CD4-positive, alpha-beta T cell treated with Interleukin-4 for 1 hour (primary cell): ENCODE data around the gene DZIP1.

Experiments used
- DNase-seq, 2 donors: peaks; one replicate each; pipeline ENCODE4 v3.0.0-alpha.2; 2020 to 2022

Gene DZIP1

GRCh38 chr13:95540888-95541287 is 103.6 kb downstream of the DZIP1 start:
- DNase-seq = no peak

- peak in 1 of 2 donors; percentile 10 for DNase-seq
Observed at GRCh38 chr13:95536632-95537241, 107.8 kb downstream of the DZIP1 start.

GRCh38 chr13:95535243-95535642 is 109.3 kb downstream of the DZIP1 start:
- no peak for DNase-seq

GRCh38 chr13:95533545-95534160 is 110.9 kb downstream of the DZIP1 start:
- no peak for DNase-seq

- no peak for DNase-seq
Observed at GRCh38 chr13:95530178-95530577, 114.3 kb downstream of the DZIP1 start.
